HL-60 (cell line): Measurements from ENCODE around the gene ATPAF1.

Experiments used
- CTCF ChIP-seq: IDR thresholded peaks from one replicate; pipeline ENCODE4 v1.5.1; 2011; ENCODE audit warnings: low read length, control low read depth, inconsistent platforms; ENCODE audit not compliant: insufficient read depth
- POLR2AphosphoS5 ChIP-seq: IDR thresholded peaks from 2 replicates; pipeline ENCODE4 v1.6.1; 2012; ENCODE audit warnings: low read depth
- REST ChIP-seq: IDR thresholded peaks from 2 replicates; pipeline ENCODE4 v1.6.1; 2012; ENCODE audit warnings: low read depth; ENCODE audit not compliant: insufficient replicate concordance
- SPI1 ChIP-seq: IDR thresholded peaks from 2 replicates; pipeline ENCODE4 v1.6.1; 2012; ENCODE audit warnings: low read depth, mild to moderate bottlenecking, borderline replicate concordance

DNA sequence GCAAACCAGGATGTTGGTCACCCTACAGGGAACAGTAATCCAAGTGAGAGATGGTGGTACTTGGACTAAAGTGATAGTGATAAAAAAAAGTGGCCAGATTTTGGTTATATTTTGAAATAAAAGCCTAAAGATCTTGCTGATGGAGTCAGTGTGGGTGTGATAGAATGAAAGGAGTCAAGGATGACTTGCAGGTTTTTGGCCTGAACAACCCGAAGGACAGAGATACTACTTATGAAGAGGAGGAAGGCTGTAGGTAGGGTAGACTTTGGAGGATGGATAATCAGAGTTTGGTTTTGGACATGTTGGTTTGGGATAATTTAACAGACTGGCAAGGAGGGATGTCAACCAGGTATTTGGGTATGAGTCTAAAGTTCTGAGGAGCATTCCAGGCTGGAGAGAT lies 2.0 kb upstream of the ATPAF1 start:
- TF ChIP-seq CTCF: no peak
- no peak for TF ChIP-seq REST
- TF ChIP-seq POLR2AphosphoS5: no peak
- TF ChIP-seq SPI1: no peak
